OCI-LY3 (cell line): Measurements from ENCODE around the gene ARID3C.

Source experiments
- EZH2phosphoT487 ChIP-seq: fragments of 200-600 bp; shearing (Covaris generic); IDR thresholded peaks from 2 replicates; pipeline ENCODE4 v1.6.1; 2018; ENCODE audit warnings: antibody characterized with exemption, mixed run types, low read depth
- TF ChIP-seq, protein P1 (sequence below): fragments of 200-600, 300-600 bp; sonication (generic); IDR thresholded peaks from 2 replicates; pipeline ENCODE4 v1.5.1; 2014; ENCODE audit warnings: antibody characterized with exemption, low read length, low read depth

DNA sequence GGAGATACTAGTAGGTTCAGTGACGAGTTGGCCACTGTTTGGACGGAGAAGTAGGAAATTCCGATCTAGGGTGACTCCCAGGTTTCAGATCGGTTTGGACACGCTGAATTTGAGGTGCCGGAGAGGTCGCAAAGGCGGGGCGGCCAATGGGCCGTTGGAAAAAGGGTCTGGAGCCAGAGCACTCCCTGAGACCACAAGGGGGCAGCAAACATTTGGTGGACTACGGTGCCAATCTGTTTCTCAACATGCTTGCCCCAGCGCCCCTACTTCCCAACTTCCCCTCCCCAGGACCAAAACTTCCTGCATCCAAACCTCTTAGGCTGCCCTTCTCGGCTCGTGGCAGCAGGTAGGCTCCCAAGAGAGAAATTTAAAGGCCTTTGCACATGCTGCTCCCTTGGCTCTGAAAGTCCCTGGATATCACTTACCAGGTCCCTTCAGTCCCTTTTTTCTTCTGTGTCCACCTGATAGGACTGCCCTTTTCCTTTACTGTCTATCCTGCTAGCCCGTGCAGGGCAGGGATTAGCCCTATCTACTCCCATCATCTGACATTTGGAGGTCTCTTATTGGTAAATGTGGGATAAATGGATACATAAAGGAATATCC is 16.0 kb downstream of the ARID3C start:
- TF ChIP-seq, protein P1, sequence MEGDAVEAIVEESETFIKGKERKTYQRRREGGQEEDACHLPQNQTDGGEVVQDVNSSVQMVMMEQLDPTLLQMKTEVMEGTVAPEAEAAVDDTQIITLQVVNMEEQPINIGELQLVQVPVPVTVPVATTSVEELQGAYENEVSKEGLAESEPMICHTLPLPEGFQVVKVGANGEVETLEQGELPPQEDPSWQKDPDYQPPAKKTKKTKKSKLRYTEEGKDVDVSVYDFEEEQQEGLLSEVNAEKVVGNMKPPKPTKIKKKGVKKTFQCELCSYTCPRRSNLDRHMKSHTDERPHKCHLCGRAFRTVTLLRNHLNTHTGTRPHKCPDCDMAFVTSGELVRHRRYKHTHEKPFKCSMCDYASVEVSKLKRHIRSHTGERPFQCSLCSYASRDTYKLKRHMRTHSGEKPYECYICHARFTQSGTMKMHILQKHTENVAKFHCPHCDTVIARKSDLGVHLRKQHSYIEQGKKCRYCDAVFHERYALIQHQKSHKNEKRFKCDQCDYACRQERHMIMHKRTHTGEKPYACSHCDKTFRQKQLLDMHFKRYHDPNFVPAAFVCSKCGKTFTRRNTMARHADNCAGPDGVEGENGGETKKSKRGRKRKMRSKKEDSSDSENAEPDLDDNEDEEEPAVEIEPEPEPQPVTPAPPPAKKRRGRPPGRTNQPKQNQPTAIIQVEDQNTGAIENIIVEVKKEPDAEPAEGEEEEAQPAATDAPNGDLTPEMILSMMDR, result peak; percentile 82
- no peak for TF ChIP-seq EZH2phosphoT487
